A549 (cell line): Measurements from ENCODE around the gene THSD7A. TPM values are rescaled to one million over a fixed set of nuclear protein-coding genes. Genes with fewer than 3 reads are reported as not detected.

ENCODE experiments used
- ATAC-seq, 2 experiments: fragments of 200-7000 bp in 1 of 2; fragments of >200 bp in 1 of 2; cut with Nextera tagmentation in 1 of 2; cut with Tn5 transposase in 1 of 2; 3 replicates each; pipeline versions ENCODE4 v1.8.0 to v1.9.1; 2018 to 2020; ENCODE audit warnings: mild to moderate bottlenecking in 1 of 2, moderate library complexity in 1 of 2
- CTCF ChIA-PET: fragments of 300-600 bp; sonication (Branson Sonifier 250); formaldehyde crosslinking; extraction: SDS; loops from one replicate; lab custom pipeline; 2021; ENCODE audit warnings: antibody characterized with exemption, inconsistent platforms; lab: Yijun Ruan, JAX
- POLR2A ChIA-PET: fragments of 350-600 bp; formaldehyde crosslinking; extraction: SDS; loops from one replicate; lab custom pipeline; 2021; ENCODE audit warnings: antibody characterized with exemption, inconsistent platforms; lab: Yijun Ruan, JAX
- DNase-seq, 2 experiments: peaks; one replicate each; pipeline versions ENCODE4 v3.0.0 to v3.0.0-alpha.2; 2011 to 2016; ENCODE audit warnings: low read depth in 1 of 2, low spot score in 1 of 2
- FAIRE-seq: peaks from 2 replicates; lab custom pipeline; 2011; peaks lifted over from hg19 to GRCh38; lab: Jason Lieb, UNC
- H3K27ac ChIP-seq, 2 experiments: fragments of >200 bp; sonication (Bioruptor Twin); formaldehyde crosslinking; 3 replicates each; pipeline ENCODE4 v1.5.1; 2016 to 2017
- H3K4me1 ChIP-seq: fragments of >200 bp; sonication (Bioruptor Twin); formaldehyde crosslinking; 3 replicates; pipeline ENCODE4 v1.6.1; 2016
- H3K4me2 ChIP-seq: fragments of >200 bp; sonication (Bioruptor Twin); formaldehyde crosslinking; 3 replicates; pipeline ENCODE4 v1.6.1; 2016
- H3K4me3 ChIP-seq: fragments of >200 bp; sonication (Bioruptor Twin); formaldehyde crosslinking; 3 replicates; pipeline ENCODE4 v1.5.1; 2016
- H3K9me3 ChIP-seq: fragments of >200 bp; sonication (Bioruptor Twin); formaldehyde crosslinking; 3 replicates; pipeline ENCODE4 v1.6.1; 2016
- BHLHE40 ChIP-seq: IDR thresholded peaks from 2 replicates; pipeline ENCODE4 v1.6.1; 2012; ENCODE audit warnings: low read depth, low read length, inconsistent platforms
- CHD4 ChIP-seq: fragments of 200-600 bp; sonication (generic); IDR thresholded peaks from 2 replicates; pipeline ENCODE4 v1.6.1; 2016; ENCODE audit warnings: antibody characterized with exemption, mild to moderate bottlenecking, borderline replicate concordance
- EHMT2 ChIP-seq: fragments of 200-600 bp; sonication (generic); IDR thresholded peaks from 2 replicates; pipeline ENCODE4 v1.6.1; 2016; ENCODE audit warnings: antibody characterized with exemption, low read depth, mild to moderate bottlenecking, moderate library complexity
- FOSL2 ChIP-seq, 2 experiments: fragments of 450-650 bp in 1 of 2; fragments of >200 bp in 1 of 2; sonication (Bioruptor Twin) in 1 of 2; formaldehyde crosslinking; IDR thresholded peaks; 2 replicates each; pipeline versions ENCODE4 v1.5.0 to v1.6.1; 2016 to 2020; ENCODE audit warnings: mild to moderate bottlenecking in 1 of 2, moderate library complexity in 1 of 2
- FOXS1 ChIP-seq: fragments of 250-450 bp; sonication (Bioruptor Pico); IDR thresholded peaks from 2 replicates; pipeline ENCODE4 v1.5.0; 2020; ENCODE audit warnings: mild to moderate bottlenecking, moderate library complexity
- HDAC2 ChIP-seq: fragments of 200-600 bp; sonication (generic); IDR thresholded peaks from 2 replicates; pipeline ENCODE4 v1.6.1; 2016
- MYC ChIP-seq: IDR thresholded peaks from 2 replicates; pipeline ENCODE4 v1.6.1; 2012; ENCODE audit warnings: mild to moderate bottlenecking, inconsistent platforms, low read length, improper control_type of control experiment, borderline replicate concordance
- NPAS2 ChIP-seq: fragments of 250-450 bp; sonication (Bioruptor Pico); IDR thresholded peaks from 2 replicates; pipeline ENCODE4 v1.8.0; 2022; ENCODE audit warnings: mild to moderate bottlenecking, moderate library complexity, borderline replicate concordance
- POLR2A ChIP-seq: IDR thresholded peaks from 2 replicates; pipeline ENCODE4 v1.6.1; 2012; ENCODE audit warnings: mild to moderate bottlenecking, low read length
- RAD21 ChIP-seq, 2 experiments: fragments of >200 bp in 1 of 2; sonication (Bioruptor Twin) in 1 of 2; formaldehyde crosslinking in 1 of 2; IDR thresholded peaks in 1 of 2; conservative IDR thresholded peaks in 1 of 2; 2 replicates in 1 of 2; 3 replicates in 1 of 2; pipeline ENCODE4 v1.6.1; 2012 to 2018; ENCODE audit warnings: inconsistent platforms in 1 of 2
- RFX5 ChIP-seq: fragments of 450-650 bp; IDR thresholded peaks from 2 replicates; pipeline ENCODE4 v1.7.1; 2014; ENCODE audit warnings: antibody characterized with exemption, mild to moderate bottlenecking, moderate library complexity
- SMC3 ChIP-seq: fragments of >200 bp; sonication (Bioruptor Twin); formaldehyde crosslinking; IDR thresholded peaks from 3 replicates; pipeline ENCODE4 v1.6.1; 2018; ENCODE audit warnings: inconsistent platforms
- SREBF2 ChIP-seq: fragments of 450-650 bp; IDR thresholded peaks from 2 replicates; pipeline ENCODE4 v1.6.1; 2014; ENCODE audit warnings: mild to moderate bottlenecking, moderate library complexity
- TP53 ChIP-seq: fragments of 250-450 bp; sonication (Bioruptor Pico); IDR thresholded peaks from 2 replicates; pipeline ENCODE4 v1.5.0; 2021; ENCODE audit warnings: mild to moderate bottlenecking, moderate library complexity
- ZSCAN20 ChIP-seq: fragments of 250-450 bp; sonication (Bioruptor Pico); IDR thresholded peaks from 2 replicates; pipeline ENCODE4 v1.8.0; 2022; ENCODE audit warnings: mild to moderate bottlenecking, moderate library complexity
- WGBS: methylation state at CpG from one replicate; pipeline ENCODE4 v1.1.6; 2017; ENCODE audit errors: missing lambda C conversion rate; 5-methylcytosine and 5-hydroxymethylcytosine counted together
- polyA plus RNA-seq, 4 experiments: library from polyadenylated mRNA; depleted of rRNA in 3 of 4; stranded (reverse); fragments of >200 nt; fragmentation: RNase III in 1 of 4; extraction: RNeasy Plus Mini Kit Qiagen cat#74134 plus additional on column Dnase treatment in 1 of 4; gene quantifications; 2 replicates in 3 of 4; 3 replicates in 1 of 4; pipeline ENCODE4 v1.2.3, GENCODE V29; 2011 to 2017
- TF ChIP-seq, protein P1 (sequence below): fragments of >200 bp; sonication (Bioruptor Twin); formaldehyde crosslinking; IDR thresholded peaks from 3 replicates; pipeline ENCODE4 v1.5.1; 2016
- TF ChIP-seq, protein P2 (sequence below): fragments of >200 bp; sonication (Bioruptor Twin); formaldehyde crosslinking; IDR thresholded peaks from 3 replicates; pipeline ENCODE4 v1.6.1; 2016
- TF ChIP-seq, protein P3 (sequence below): fragments of 450-650 bp; IDR thresholded peaks from 2 replicates; pipeline ENCODE4 v1.6.1; 2014; ENCODE audit warnings: antibody characterized with exemption
- TF ChIP-seq, protein P4 (sequence below): fragments of 150-350 bp; IDR thresholded peaks from 2 replicates; pipeline ENCODE4 v1.6.1; 2014; ENCODE audit warnings: low read depth, mild to moderate bottlenecking, low read length

The THSD7A gene
- polyA plus RNA-seq, 2 of the 4 experiments (the other 2 are of a cell fraction): 5.7 to 11.8 TPM

DNA sequence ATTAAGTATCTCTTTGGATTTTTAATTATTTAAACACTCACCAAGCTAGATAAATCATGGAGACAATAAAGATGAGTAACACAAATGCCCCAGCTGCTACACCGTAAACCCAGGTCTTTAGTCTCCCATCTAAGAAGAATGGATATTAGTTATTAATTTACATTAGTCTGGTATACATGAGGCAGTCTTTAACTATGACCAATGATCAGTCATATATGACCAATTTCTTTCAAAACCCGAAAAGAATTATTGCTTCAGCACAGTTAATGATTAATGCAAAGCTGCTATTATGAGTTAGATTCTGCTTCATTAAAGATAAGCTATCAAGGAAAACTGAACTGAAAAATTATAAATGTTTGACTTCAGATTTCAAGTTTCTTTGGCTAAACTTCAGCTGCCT, 455.5 kb downstream of the THSD7A start:
- no peak for TF ChIP-seq FOSL2 (IDR thresholded peaks at IDR 0.05)
- 0 out of 2 replicates have a peak, but pooled peaks have one; percentile 8 for TF ChIP-seq FOSL2 (CRISPR knock-in tag; IDR thresholded peaks at IDR 0.05)
- TF ChIP-seq HDAC2: no peak
- POLR2A ChIA-PET: no interaction called here
- FAIRE-seq (no peak), ATAC-seq (peak in 1 of 2 experiments; percentile 45; a peak in 1 of 6 replicates), DNase-seq (no peak)
- Histone ChIP-seq H3K27ac (no peak overlapping the region), H3K9me3 (no peaks in the 10 kb centered on the region), H3K4me3 (no peak overlapping the region), H3K4me2 (peak overlapping the region; percentile 34), H3K4me1 (peaks cover 14% of the 10 kb centered on the region; the same call in 1 of the 3 replicates)
- WGBS: 5% methylated on average over 2 of the region's 2 CpGs
- CTCF ChIA-PET: interaction anchor here (0.6 kb wide), 1 partner anchor 124 kb away, joined by 3 read pairs; no protein-coding TSS in a partner anchor

DNA sequence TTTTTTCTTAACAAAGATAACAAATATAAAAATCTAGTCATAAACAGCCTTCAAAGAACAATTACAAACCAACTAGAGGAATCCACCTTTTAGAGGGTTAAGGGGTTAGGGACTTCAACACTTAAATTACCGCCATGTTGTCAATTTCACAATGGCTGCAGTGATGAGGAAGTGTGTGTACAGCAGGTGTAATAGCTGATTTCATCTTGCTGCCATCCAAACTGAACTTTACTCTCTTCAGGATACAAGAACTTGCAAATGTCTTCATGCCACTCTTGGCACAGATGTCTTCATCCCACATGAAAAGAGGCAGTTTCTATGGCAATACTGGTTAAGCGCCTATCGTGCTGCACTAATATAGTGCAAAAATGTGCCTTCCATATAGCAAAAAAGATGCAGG, 457.4 kb downstream of the THSD7A start:
- ChIA-PET POLR2A (no interaction called here), CTCF (no interaction called here)
- 87% methylated on average over 3 of the region's 3 CpGs for WGBS

DNA sequence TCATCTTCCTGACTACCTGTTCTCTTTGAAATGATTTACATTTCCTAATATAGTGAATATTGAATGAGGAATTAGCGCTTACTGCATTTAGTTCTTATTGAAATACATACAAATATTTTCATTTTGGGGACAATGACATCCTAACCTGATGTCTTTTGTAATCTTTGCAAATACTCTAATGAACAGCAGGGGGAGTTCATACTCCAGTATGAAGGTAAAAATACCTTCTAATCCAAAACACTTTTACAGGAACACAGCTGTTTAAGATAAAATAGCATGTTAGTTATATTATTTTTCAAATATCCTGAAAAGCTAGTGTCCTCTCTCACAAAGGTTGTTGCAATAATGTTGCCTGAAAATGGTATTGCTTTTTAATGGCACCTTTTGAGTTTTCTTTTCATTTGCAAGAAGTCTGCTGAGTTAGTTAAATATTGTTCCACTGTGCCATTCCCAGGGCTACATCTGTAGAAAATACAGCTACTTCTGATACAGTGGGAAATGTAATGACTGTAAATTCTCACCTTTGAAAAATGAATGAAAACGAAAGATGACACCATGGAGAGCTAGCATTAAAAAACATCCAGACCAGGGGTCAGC, 458.4 kb downstream of the THSD7A start:
- TF ChIP-seq, protein P1, sequence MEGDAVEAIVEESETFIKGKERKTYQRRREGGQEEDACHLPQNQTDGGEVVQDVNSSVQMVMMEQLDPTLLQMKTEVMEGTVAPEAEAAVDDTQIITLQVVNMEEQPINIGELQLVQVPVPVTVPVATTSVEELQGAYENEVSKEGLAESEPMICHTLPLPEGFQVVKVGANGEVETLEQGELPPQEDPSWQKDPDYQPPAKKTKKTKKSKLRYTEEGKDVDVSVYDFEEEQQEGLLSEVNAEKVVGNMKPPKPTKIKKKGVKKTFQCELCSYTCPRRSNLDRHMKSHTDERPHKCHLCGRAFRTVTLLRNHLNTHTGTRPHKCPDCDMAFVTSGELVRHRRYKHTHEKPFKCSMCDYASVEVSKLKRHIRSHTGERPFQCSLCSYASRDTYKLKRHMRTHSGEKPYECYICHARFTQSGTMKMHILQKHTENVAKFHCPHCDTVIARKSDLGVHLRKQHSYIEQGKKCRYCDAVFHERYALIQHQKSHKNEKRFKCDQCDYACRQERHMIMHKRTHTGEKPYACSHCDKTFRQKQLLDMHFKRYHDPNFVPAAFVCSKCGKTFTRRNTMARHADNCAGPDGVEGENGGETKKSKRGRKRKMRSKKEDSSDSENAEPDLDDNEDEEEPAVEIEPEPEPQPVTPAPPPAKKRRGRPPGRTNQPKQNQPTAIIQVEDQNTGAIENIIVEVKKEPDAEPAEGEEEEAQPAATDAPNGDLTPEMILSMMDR: peak; percentile 71
- TF ChIP-seq SMC3 (peak; percentile 68), RAD21 (conservative IDR thresholded peaks at IDR 0.05 in 1 of 2, IDR thresholded peaks at IDR 0.05 in 1 of 2) (peak; percentile 66 to 73), RFX5 (no peak)
- TF ChIP-seq, protein P2, sequence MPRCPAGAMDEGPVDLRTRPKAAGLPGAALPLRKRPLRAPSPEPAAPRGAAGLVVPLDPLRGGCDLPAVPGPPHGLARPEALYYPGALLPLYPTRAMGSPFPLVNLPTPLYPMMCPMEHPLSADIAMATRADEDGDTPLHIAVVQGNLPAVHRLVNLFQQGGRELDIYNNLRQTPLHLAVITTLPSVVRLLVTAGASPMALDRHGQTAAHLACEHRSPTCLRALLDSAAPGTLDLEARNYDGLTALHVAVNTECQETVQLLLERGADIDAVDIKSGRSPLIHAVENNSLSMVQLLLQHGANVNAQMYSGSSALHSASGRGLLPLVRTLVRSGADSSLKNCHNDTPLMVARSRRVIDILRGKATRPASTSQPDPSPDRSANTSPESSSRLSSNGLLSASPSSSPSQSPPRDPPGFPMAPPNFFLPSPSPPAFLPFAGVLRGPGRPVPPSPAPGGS: no peak
- no peak overlapping the region for H3K4me3 ChIP-seq
- ATAC-seq (peak in 1 of 2 experiments; percentile 62; a peak in 2 of 6 replicates), FAIRE-seq (peak; percentile 49), DNase-seq (peak; percentile 2 to 35)
- no peak overlapping the region for H3K4me2 ChIP-seq
- H3K4me1 ChIP-seq: peaks cover 14% of the 10 kb centered on the region; the same call in 1 of the 3 replicates
- no peaks in the 10 kb centered on the region for H3K9me3 ChIP-seq
- WGBS: 9% methylated on average over 2 of the region's 2 CpGs
- H3K27ac ChIP-seq: no peak overlapping the region
- ChIA-PET CTCF (interaction anchor here (0.7 to 1.8 kb wide), 4 partner anchors 9 to 460 kb away, joined by 3 to 7 read pairs (median 4); no protein-coding TSS in a partner anchor), POLR2A (no interaction called here)

More for the DNA sequence above, 457.4 kb downstream of the THSD7A start:
- DNase-seq (no peak), FAIRE-seq (no peak), ATAC-seq (no peak)
- H3K4me2 ChIP-seq: no peak overlapping the region
- no peaks in the 10 kb centered on the region for H3K9me3 ChIP-seq
- no peak overlapping the region for H3K27ac ChIP-seq
- peaks cover 14% of the 10 kb centered on the region; the same call in 1 of the 3 replicates for H3K4me1 ChIP-seq
- H3K4me3 ChIP-seq: no peak overlapping the region
- TF ChIP-seq MYC: no peak
- no peak for TF ChIP-seq SREBF2
- TF ChIP-seq, protein P3, sequence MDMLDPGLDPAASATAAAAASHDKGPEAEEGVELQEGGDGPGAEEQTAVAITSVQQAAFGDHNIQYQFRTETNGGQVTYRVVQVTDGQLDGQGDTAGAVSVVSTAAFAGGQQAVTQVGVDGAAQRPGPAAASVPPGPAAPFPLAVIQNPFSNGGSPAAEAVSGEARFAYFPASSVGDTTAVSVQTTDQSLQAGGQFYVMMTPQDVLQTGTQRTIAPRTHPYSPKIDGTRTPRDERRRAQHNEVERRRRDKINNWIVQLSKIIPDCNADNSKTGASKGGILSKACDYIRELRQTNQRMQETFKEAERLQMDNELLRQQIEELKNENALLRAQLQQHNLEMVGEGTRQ: no peak
- TF ChIP-seq ZSCAN20 (CRISPR knock-in tag): no peak
- TF ChIP-seq CHD4: no peak
- no peak for TF ChIP-seq POLR2A
- TF ChIP-seq TP53 (CRISPR knock-in tag): no peak
- TF ChIP-seq SMC3: no peak
- no peak for TF ChIP-seq EHMT2
- no peak for TF ChIP-seq NPAS2 (CRISPR knock-in tag)
- no peak for TF ChIP-seq BHLHE40
- no peak for TF ChIP-seq FOXS1 (CRISPR knock-in tag)
- TF ChIP-seq, protein P4, sequence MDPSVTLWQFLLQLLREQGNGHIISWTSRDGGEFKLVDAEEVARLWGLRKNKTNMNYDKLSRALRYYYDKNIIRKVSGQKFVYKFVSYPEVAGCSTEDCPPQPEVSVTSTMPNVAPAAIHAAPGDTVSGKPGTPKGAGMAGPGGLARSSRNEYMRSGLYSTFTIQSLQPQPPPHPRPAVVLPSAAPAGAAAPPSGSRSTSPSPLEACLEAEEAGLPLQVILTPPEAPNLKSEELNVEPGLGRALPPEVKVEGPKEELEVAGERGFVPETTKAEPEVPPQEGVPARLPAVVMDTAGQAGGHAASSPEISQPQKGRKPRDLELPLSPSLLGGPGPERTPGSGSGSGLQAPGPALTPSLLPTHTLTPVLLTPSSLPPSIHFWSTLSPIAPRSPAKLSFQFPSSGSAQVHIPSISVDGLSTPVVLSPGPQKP: no peak
- no peak for TF ChIP-seq HDAC2
- TF ChIP-seq, all 56 proteins: peak for 0
